Stimulated activated memory B cell treated with anti-CD40 and anti-IgM and Interleukin-4, amounts not matched to agents 10 μg/mL and 1 μg/mL and 100 μg/mL, for 72 hours (primary cell): ENCODE data around the gene ATP13A3.
"Not testable (repeated sequence)": the region's sequence is repeated elsewhere in the genome, so short reads cannot be mapped to it uniquely, and the experiment has no call there.

Source experiments
- ATAC-seq: fragments of 150-1000 bp; cut with Tn5 transposase; 2 replicates; pipeline ENCODE4 v1.10.0; 2021
- H3K27ac Mint-ChIP-seq: one replicate; pipeline ENCODE4 v1.8.0; 2022; ENCODE audit warnings: mild to moderate bottlenecking, mixed read lengths
- H3K27me3 Mint-ChIP-seq: one replicate; pipeline ENCODE4 v1.8.0; 2022; ENCODE audit warnings: mixed read lengths
- H3K36me3 Mint-ChIP-seq: one replicate; pipeline ENCODE4 v1.8.0; 2022; ENCODE audit warnings: mixed read lengths
- H3K4me1 Mint-ChIP-seq: one replicate; pipeline ENCODE4 v1.8.0; 2022; ENCODE audit warnings: mixed read lengths
- H3K4me3 Mint-ChIP-seq: one replicate; pipeline ENCODE4 v1.8.0; 2022; ENCODE audit warnings: mild to moderate bottlenecking, moderate library complexity, mixed read lengths
- H3K9me3 Mint-ChIP-seq: one replicate; pipeline ENCODE4 v1.8.0; 2022; ENCODE audit warnings: mixed read lengths

Gene ATP13A3

GRCh38 chr3:194508491-194509453 lies 22.0 kb upstream of the ATP13A3 start:
- Mint-ChIP-seq H3K4me3 (no peak overlapping the region), H3K4me1 (no peaks in the 10 kb centered on the region), H3K9me3 (no peaks in the 10 kb centered on the region), H3K27me3 (no peaks in the 10 kb centered on the region), H3K36me3 (no peaks in the 10 kb centered on the region), H3K27ac (no peak overlapping the region)
- no peak for ATAC-seq

DNA sequence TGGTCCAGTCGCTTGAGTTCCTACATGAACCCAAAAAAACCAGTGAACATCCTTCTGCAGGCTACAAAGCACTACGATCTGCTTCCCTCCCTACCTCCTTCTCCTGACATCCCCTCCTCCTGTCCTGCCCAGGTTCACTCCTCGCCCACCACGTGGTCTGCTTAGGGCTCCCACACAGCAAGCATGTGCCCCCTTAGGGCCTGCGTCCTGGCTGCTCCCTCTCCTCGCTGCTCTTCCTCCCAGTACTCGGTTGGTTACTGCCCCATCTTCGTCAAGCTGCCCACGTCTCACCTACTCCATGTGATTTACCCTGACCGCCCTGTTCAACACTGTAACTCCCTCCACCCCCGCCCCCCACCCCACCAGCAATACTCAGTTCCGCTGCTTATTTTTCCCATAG lies 20.8 kb upstream of the ATP13A3 start:
- no peaks in the 10 kb centered on the region for H3K27me3 Mint-ChIP-seq
- H3K27ac Mint-ChIP-seq, result no peak overlapping the region
- H3K4me3 Mint-ChIP-seq, result no peak overlapping the region
- ATAC-seq, result no peak
- no peaks in the 10 kb centered on the region for H3K9me3 Mint-ChIP-seq
- no peaks in the 10 kb centered on the region for H3K4me1 Mint-ChIP-seq
- no peaks in the 10 kb centered on the region for H3K36me3 Mint-ChIP-seq

- Mint-ChIP-seq H3K4me3 (no peak overlapping the region), H3K4me1 (no peaks in the 10 kb centered on the region), H3K36me3 (no peaks in the 10 kb centered on the region), H3K9me3 (no peaks in the 10 kb centered on the region), H3K27ac (no peak overlapping the region), H3K27me3 (no peaks in the 10 kb centered on the region)
- ATAC-seq, result no peak
Measured at GRCh38 chr3:194505791-194506415, 19.1 kb upstream of the ATP13A3 start.

- no peak overlapping the region for H3K27ac Mint-ChIP-seq
Measured at GRCh38 chr3:194504861-194505260, 18.1 kb upstream of the ATP13A3 start.

GRCh38 chr3:194504146-194504545 lies 17.3 kb upstream of the ATP13A3 start:
- no peaks in the 10 kb centered on the region for H3K4me1 Mint-ChIP-seq
- no peak overlapping the region for H3K4me3 Mint-ChIP-seq
- no peak for ATAC-seq
- H3K27ac Mint-ChIP-seq, result no peak overlapping the region
- no peaks in the 10 kb centered on the region for H3K9me3 Mint-ChIP-seq
- no peaks in the 10 kb centered on the region for H3K27me3 Mint-ChIP-seq
- H3K36me3 Mint-ChIP-seq, result no peaks in the 10 kb centered on the region

More at GRCh38 chr3:194504861-194505260, 18.1 kb upstream of the ATP13A3 start:
- Mint-ChIP-seq H3K4me1 (no peaks in the 10 kb centered on the region), H3K27me3 (no peaks in the 10 kb centered on the region), H3K9me3 (no peaks in the 10 kb centered on the region), H3K36me3 (no peaks in the 10 kb centered on the region), H3K4me3 (no peak overlapping the region)
- ATAC-seq, result no peak

DNA sequence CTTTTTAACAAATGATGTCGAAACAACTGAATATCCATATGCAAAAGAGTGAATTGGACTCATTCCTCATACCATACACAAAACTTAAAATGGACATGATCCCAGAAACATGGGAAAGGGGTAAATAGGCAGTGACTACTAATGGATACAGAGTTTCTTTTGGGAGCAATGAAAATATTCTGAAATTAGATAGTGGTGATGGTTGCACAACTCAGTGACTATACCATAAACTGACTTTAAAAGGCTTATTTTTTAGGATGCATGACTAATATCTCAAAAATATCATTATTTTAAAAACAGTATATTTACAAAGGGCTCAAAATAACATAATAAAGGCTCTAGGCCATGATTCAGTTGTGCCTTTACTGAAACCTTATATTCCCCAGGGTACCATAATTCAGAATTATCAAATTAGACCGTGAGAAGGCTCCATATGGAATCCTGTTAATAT lies 16.3 kb upstream of the ATP13A3 start:
- Mint-ChIP-seq H3K36me3 (no peaks in the 10 kb centered on the region), H3K4me3 (no peak overlapping the region), H3K27me3 (no peaks in the 10 kb centered on the region), H3K27ac (no peak overlapping the region), H3K4me1 (no peaks in the 10 kb centered on the region), H3K9me3 (no peaks in the 10 kb centered on the region)
- ATAC-seq, result no peak

GRCh38 chr3:194500198-194500597 lies 13.4 kb upstream of the ATP13A3 start:
- Mint-ChIP-seq H3K9me3 (no peaks in the 10 kb centered on the region), H3K36me3 (no peaks in the 10 kb centered on the region), H3K27me3 (no peaks in the 10 kb centered on the region), H3K27ac (no peak overlapping the region), H3K4me1 (peaks cover 9% of the 10 kb centered on the region), H3K4me3 (no peak overlapping the region)
- ATAC-seq, result no peak

GRCh38 chr3:194499516-194499915 lies 12.7 kb upstream of the ATP13A3 start:
- not testable (repeated sequence) for H3K4me1 Mint-ChIP-seq, H3K36me3 Mint-ChIP-seq, H3K9me3 Mint-ChIP-seq, H3K4me3 Mint-ChIP-seq, ATAC-seq, H3K27ac Mint-ChIP-seq, H3K27me3 Mint-ChIP-seq

GRCh38 chr3:194497799-194498575 lies 11.2 kb upstream of the ATP13A3 start:
- no peaks in the 10 kb centered on the region for H3K36me3 Mint-ChIP-seq
- no peaks in the 10 kb centered on the region for H3K9me3 Mint-ChIP-seq
- peak; percentile 94 for ATAC-seq
- no peak overlapping the region for H3K4me3 Mint-ChIP-seq
- peaks cover 9% of the 10 kb centered on the region for H3K4me1 Mint-ChIP-seq
- H3K27ac Mint-ChIP-seq, result peak overlapping the region; percentile 28
- no peaks in the 10 kb centered on the region for H3K27me3 Mint-ChIP-seq

GRCh38 chr3:194496217-194496919 lies 9.6 kb upstream of the ATP13A3 start:
- Mint-ChIP-seq H3K4me3 (no peak overlapping the region), H3K4me1 (peaks cover 20% of the 10 kb centered on the region), H3K27ac (peak overlapping the region; percentile 28), H3K27me3 (no peaks in the 10 kb centered on the region), H3K36me3 (no peaks in the 10 kb centered on the region), H3K9me3 (peaks cover 2% of the 10 kb centered on the region)
- no peak for ATAC-seq

DNA sequence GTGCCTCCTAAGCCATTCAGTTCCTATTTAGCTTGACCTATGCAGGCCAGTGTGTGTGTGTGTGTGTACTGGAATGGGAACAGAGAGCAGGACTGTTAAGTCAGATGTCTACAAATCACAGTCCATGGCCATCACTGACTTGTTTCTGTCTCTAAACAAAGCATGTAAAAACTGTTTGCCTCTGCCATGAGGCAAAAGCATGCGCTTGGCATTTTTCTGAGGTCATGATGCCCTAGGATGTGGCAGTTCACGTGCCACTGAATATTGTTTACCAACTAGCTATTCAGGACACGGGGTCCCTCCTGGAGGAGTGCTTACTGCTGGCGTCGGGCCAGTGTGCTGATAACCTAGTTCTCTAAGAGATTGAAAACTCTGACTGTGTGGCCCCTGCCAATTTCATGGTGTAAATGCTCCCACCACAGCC lies 8.2 kb upstream of the ATP13A3 start:
- no peak for ATAC-seq
- Mint-ChIP-seq H3K27me3 (no peaks in the 10 kb centered on the region), H3K9me3 (peaks cover 2% of the 10 kb centered on the region), H3K4me1 (peaks cover 32% of the 10 kb centered on the region), H3K4me3 (no peak overlapping the region), H3K27ac (no peak overlapping the region), H3K36me3 (no peaks in the 10 kb centered on the region)

- H3K27ac Mint-ChIP-seq, H3K36me3 Mint-ChIP-seq, H3K9me3 Mint-ChIP-seq, ATAC-seq, H3K4me3 Mint-ChIP-seq, H3K27me3 Mint-ChIP-seq: not testable (repeated sequence)
- peaks cover 39% of the 10 kb centered on the region for H3K4me1 Mint-ChIP-seq
Measured at GRCh38 chr3:194493995-194494927, 7.5 kb upstream of the ATP13A3 start.

DNA sequence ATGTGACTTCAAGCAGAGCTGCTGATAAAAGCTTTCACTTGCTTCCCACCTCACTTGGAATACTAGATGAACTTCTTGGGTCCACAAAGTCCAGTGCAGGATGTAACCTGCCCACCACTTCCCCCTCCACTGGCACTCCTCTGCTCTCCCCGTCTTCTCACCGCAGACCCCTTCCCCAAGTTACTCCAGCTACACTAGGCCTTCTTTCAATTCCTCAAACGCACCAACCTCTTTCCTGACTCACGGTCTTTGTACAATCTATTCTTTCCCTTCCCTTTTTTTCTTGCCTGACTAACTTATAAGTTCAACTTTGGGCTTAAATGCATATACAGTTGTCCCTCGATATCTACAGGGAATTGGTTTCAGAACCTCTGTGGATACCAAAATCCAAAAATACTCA lies 5.2 kb upstream of the ATP13A3 start:
- peaks cover 60% of the 10 kb centered on the region for H3K4me1 Mint-ChIP-seq
- H3K36me3 Mint-ChIP-seq, result no peaks in the 10 kb centered on the region
- no peaks in the 10 kb centered on the region for H3K27me3 Mint-ChIP-seq
- ATAC-seq, result peak; percentile 55
- H3K27ac Mint-ChIP-seq, result peak overlapping the region; percentile 3
- no peak overlapping the region for H3K4me3 Mint-ChIP-seq
- peaks cover 2% of the 10 kb centered on the region for H3K9me3 Mint-ChIP-seq
